GM10266 (cell line): Measurements from ENCODE around the gene ANXA5.

Experiments
- DNase-seq: peaks from one replicate; pipeline ENCODE4 v3.0.0; 2012; ENCODE audit errors: extremely low spot score
- TF ChIP-seq, protein P1 (sequence below): IDR thresholded peaks from 2 replicates; pipeline ENCODE4 v1.5.1; 2012; ENCODE audit warnings: mild to moderate bottlenecking, low read depth; ENCODE audit not compliant: control insufficient read depth, insufficient read depth; ENCODE audit errors: missing control alignments

The ANXA5 gene

DNA sequence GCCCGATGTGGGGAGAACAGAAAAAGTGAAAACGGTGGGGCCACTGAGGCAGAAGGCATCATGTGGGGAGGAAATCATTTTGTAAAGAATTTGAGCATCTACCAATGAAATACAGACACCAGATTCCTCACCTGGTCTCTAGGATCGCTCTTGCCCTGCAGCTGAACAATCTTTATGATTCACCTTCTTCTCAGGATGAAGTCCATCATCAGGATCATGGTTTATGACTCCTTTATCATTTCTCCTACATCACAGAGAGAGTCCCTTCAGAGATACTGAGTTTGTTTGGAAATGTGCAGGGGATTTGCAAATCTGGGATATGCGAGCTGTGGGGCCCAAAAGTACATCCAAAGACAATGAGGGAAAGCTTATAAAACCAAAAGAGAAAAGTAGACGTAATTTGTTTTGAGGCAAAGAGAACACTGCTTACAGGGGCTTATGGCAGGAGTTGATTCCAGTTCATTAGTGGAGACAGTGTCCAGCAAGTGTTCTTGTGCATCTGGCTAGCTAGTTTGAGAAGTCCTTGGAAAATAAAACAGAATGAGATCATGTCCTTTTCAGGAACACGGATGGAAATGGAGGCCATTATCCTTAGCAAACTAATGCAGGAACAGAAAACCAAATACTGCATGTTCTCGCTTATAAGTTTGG lies 15.3 kb upstream of the ANXA5 start:
- TF ChIP-seq, protein P1, sequence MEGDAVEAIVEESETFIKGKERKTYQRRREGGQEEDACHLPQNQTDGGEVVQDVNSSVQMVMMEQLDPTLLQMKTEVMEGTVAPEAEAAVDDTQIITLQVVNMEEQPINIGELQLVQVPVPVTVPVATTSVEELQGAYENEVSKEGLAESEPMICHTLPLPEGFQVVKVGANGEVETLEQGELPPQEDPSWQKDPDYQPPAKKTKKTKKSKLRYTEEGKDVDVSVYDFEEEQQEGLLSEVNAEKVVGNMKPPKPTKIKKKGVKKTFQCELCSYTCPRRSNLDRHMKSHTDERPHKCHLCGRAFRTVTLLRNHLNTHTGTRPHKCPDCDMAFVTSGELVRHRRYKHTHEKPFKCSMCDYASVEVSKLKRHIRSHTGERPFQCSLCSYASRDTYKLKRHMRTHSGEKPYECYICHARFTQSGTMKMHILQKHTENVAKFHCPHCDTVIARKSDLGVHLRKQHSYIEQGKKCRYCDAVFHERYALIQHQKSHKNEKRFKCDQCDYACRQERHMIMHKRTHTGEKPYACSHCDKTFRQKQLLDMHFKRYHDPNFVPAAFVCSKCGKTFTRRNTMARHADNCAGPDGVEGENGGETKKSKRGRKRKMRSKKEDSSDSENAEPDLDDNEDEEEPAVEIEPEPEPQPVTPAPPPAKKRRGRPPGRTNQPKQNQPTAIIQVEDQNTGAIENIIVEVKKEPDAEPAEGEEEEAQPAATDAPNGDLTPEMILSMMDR: no peak
- no peak for DNase-seq

DNA sequence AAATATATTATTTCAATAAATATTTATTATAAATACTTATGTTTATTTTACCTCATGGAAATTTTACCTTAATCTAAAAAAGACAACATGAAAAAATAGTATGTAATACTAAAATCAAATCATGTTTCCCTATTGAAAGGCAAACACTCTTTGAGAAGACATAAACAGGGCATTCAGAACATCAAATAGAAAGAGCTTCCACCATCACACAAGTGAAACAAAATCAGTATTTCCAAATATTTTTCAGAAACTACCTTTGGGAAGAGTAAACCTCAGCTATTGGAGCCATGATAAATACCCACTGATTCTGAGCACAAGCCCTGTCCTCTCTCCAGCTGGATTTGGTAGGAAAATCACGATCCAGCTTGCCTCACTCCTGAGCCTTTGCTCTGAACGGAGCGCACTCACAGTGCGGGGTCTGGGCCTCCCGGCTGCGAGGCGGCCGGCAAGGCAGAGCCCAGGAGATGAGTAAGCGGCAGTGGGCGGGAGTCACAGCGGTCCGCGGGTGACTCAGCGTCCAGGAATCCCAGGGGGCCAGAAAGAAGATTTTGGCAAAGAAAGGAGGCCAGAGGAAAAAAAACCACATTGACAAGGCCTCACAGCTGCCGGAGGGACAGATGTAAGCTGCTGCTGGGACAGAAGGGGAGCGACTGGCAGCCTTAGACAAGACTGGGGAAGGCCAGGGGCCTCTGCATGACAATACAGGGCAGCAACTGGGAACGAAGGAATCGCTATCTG lies 14.7 kb upstream of the ANXA5 start:
- peak; percentile 38 for DNase-seq
- TF ChIP-seq, protein P1: no peak

DNA sequence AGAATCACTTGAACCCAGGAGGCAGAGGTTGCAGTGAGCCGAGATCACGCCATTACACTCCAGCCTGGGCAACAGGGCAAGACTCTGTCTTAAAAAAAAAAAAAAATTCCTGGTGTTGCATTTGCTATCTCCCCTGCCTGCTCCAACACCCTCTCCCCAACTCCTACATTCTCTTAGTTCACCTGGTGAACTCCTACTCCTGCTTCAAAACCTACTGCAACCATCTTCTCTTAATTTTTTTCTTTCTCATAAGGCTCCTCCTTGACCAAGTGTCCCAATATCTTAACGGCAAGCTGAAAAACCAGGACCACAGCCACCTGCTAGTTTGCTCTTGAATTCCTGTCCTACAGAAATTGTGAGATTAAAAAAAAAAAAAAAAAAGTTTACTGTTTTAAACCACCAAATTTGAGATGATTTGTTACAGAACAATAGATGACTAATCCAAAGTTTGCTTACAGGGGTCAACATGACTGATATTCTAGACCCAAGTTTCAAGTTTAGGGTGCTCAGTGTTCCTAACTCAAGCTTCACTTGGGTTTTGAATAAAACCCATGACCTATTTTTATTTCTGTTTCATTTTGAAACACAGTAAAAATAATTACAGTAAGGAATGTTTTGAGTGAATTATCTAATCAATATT lies 13.1 kb upstream of the ANXA5 start:
- TF ChIP-seq, protein P1: no peak
- no peak for DNase-seq

DNA sequence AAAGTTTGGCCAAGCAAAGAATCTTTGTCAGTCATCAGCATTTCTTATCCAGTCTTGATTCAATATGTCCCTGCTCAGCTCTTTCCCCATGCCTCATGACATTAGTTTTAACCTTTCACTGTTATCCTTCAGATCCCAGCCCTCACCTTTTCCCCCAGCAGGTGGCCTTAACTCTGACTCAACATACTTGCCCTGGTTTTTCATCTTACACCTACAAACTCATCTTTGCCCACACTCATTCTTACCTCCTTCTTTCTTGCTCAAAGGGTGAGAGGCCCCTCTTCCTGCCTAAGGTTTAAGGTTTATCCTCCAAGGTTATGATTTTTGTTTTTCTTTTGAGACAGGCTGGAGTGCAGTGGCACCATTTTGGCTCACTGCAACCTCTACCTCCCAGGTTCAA lies 10.6 kb upstream of the ANXA5 start:
- TF ChIP-seq, protein P1: no peak
- DNase-seq: no peak

DNA sequence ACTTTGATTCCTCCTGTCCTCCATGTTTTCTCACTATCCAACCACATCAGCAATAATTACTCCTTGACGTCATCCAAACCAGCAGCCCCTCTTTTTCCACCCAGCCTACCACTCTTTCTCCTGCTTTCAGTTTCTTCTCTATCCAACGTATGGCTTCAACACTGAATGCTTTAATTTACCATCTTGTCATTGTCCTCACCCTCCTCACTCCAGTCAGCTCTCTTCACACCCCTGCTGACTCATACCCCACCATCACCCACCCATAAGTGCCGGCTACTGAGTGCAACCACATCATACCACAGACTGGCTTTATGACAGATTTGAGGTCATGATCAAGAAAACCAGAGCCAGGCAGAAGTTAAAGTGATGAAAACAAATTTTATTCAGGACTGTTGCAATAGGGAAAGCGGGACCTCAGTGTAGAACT lies 9.8 kb upstream of the ANXA5 start:
- no peak for DNase-seq
- TF ChIP-seq, protein P1: no peak

DNA sequence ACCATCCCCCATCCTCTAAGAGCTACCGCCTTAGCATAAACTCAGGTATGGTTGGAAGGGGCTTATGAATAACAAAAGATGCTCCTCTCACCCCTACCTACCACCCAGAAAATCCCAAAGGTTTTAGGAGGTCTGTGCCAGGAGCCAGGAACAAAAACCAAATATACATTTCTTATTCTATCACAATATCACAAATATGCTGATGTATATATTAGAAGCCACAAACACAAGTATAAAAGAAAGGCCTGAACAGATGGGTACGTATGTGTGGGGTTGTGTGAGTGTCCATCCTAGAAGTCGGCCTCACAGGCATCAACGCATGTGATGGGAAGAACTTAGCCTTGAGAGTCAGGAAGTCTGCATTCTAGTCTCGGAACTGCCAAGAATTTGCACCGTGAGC lies 8.7 kb upstream of the ANXA5 start:
- no peak for DNase-seq
- TF ChIP-seq, protein P1: no peak

DNA sequence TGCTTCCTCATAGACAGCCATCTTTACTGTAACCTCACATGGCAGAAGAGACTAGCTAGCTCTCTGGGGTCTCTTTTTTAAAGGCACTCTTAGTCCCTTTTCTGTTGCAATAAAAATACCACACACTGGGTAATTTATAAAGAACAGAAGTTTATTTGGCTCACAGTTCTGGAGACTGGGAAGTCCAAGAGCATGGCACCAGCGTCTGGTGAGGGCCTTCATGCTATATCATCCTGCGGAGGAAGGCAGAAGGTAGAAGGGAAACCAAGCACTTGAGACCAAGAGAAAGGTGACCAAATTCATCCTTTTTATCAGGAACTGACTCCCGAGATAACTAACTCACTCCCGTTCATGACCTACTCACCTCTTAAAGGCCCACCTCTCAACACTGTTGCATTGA lies 5.4 kb upstream of the ANXA5 start:
- DNase-seq: no peak
- TF ChIP-seq, protein P1: no peak
